ENCODE measurements around the gene CEL.

DNA sequence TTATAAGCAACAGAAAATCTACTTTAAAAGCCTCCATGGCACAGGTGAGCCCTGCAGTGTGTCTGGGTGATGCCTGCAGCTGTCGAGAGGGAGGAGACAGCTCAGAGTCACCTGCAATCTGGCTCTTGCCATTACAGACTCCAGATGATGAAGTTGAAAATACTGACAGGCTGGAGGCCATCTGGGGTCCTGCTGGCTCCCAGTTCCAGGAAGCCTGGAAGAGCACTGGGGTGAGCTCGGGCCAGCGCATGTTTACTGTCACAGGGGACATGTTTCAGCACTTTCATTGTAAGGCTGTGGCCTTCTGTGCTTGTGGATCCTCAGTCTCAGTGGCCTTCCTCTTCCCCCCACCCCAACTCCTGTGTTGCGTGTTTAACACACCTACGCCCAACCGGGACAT is 28.4 kb downstream of the CEL start:
- TF ChIP-seq CTCF (IDR thresholded peaks at IDR 0.05; ENCODE audit: low read depth, low read length) (no peak), EZH2phosphoT487 (IDR thresholded peaks at IDR 0.05; ENCODE audit: low read depth) (no peak)
